Occipital lobe (tissue), 3 donors: Measurements from ENCODE around the gene PEG3. TPM values are rescaled to one million over a fixed set of nuclear protein-coding genes. Genes with fewer than 3 reads are reported as not detected.

Experiments used
- DNase-seq: peaks from one replicate; lab custom pipeline; 2025; lab: John Stamatoyannopoulos, UW
- small RNA-seq: library from RNA; depleted of rRNA; stranded (forward); fragments of <200 nt; gene quantifications from one replicate; pipeline ENCODE3, GENCODE V24; 2014
- total RNA-seq: library from RNA; depleted of rRNA; stranded (reverse); fragments of >200 nt; gene quantifications from one replicate; pipeline ENCODE4 v1.2.3, GENCODE V29; 2014

The PEG3 gene
- total RNA-seq, 1 donor from 2014 or later: 62.5 TPM

DNA sequence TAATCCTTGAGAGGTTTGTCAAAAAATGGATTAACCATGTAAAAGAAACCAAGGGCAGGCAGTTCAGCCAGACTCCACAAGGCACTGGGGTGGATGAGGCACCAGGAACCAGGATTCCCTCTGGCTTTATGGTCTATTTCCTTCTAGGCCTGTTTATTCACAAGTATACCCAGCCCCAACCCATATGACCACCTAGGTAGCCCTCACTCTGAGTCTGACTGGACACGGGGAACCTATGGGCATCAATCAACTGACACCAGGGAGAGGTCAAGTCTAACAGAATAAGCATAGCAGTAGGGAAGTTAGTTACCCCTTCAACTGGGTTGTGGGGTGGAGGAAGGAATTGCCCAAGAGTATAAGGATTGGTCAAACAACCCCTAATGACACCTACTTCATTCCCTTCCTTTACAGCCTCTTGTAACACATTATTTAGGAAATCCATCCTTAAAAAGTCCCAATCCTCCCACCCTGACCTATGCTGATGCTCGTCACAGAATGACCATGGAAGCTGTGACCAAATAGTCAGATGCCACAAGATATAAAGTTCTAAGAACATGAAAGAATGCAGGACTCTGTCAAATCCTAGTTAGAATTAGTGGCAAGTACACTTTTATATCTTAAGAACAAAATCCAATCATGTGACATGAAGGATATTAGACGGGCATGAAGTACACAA is 31.7 kb downstream of the PEG3 start:
- DNase-seq: no peak

DNA sequence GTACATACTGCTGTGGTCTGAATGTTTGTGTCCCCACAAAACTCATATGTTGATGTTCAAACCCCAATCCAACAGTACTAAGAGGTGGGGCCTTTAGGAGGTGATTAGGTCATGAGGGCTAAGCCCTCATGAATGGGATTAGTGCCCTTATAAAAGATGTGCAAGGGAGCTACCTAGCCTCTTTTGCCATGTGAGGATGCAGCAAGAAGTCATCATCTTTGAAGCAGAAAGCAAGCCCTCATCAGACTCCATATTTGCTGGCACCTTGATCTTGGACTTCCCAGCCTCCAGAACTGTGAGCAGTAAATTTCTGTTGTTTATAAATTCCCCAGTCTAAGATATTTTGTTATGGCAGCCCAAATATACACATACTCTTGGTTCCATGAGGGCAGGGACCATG is 33.9 kb downstream of the PEG3 start:
- DNase-seq: no peak

Small RNA genes lying within 50 kb of the gene (small RNA-seq; reads per million reads assigned to genes)
- not detected for gene AC006115.2

Other genes with a start within 250 kb of the PEG3 start
- gene ZNF71, start 245.4 kb downstream of the PEG3 start, total RNA-seq: 19.5 TPM
- gene SMIM17, start 197.6 kb downstream of the PEG3 start, total RNA-seq: 20.3 TPM
- gene ZNF835, start 169.0 kb downstream of the PEG3 start, total RNA-seq: 7.8 TPM
- gene ZIM2, start within 50 bp of the PEG3 start, total RNA-seq: 1.7 TPM